Measurements from ENCODE around the gene PMAIP1. TPM values are rescaled to one million over a fixed set of nuclear protein-coding genes. Genes with fewer than 3 reads are reported as not detected.
"Not testable (repeated sequence)": the region's sequence is repeated elsewhere in the genome, so short reads cannot be mapped to it uniquely, and the experiment has no call there.

Gene PMAIP1
- total RNA-seq, 2 donors from 2014 or later = not detected

DNA sequence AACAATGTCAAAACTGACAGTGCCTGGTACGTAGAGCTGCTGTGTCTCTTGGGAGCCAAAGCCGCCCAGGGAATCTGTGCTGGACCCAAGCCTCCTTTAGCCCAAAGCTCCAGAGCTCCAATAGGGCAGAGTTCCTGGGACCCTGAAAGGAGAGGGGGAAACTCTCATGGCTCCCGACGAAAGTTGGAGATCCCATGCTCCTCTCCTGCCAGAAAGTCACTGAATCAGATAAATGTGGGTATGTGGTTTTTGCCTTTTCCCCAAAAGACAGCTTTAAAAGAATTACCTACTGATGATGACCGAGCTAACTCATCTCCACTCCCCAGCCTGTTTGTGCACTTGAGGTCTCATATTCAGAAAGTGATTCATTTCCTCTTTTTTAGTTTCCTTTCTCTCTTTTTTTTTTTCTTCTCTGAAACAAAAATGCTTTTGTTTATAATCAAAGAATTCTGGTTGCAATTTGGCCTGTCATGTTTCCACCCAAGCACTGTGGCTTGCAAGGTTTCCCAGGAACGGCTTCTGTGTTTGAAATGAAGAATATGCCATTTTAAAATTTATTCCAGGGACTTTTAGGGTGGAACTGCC is 14.1 kb upstream of the PMAIP1 start:
- DNase-seq (ENCODE audit: low spot score) (no peak), ATAC-seq (ENCODE audit: insufficient number of reproducible peaks, low FRiP score, low read depth) (no peak)
- no peak overlapping the region for H3K27ac ChIP-seq
- no peak overlapping the region for H3K4me3 ChIP-seq
- H3K27me3 ChIP-seq (replicated peaks; ENCODE audit: insufficient read depth) = no peaks in the 10 kb centered on the region
- no peaks in the 10 kb centered on the region for H3K36me3 ChIP-seq
- H3K4me1 ChIP-seq (ENCODE audit: control insufficient read depth in 1 of 2, low read depth in 2 of 2) = no peaks in the 10 kb centered on the region
- TF ChIP-seq, protein P1, sequence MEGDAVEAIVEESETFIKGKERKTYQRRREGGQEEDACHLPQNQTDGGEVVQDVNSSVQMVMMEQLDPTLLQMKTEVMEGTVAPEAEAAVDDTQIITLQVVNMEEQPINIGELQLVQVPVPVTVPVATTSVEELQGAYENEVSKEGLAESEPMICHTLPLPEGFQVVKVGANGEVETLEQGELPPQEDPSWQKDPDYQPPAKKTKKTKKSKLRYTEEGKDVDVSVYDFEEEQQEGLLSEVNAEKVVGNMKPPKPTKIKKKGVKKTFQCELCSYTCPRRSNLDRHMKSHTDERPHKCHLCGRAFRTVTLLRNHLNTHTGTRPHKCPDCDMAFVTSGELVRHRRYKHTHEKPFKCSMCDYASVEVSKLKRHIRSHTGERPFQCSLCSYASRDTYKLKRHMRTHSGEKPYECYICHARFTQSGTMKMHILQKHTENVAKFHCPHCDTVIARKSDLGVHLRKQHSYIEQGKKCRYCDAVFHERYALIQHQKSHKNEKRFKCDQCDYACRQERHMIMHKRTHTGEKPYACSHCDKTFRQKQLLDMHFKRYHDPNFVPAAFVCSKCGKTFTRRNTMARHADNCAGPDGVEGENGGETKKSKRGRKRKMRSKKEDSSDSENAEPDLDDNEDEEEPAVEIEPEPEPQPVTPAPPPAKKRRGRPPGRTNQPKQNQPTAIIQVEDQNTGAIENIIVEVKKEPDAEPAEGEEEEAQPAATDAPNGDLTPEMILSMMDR (IDR thresholded peaks at IDR 0.05) = no peak
- H3K9me3 ChIP-seq = no peaks in the 10 kb centered on the region

DNA sequence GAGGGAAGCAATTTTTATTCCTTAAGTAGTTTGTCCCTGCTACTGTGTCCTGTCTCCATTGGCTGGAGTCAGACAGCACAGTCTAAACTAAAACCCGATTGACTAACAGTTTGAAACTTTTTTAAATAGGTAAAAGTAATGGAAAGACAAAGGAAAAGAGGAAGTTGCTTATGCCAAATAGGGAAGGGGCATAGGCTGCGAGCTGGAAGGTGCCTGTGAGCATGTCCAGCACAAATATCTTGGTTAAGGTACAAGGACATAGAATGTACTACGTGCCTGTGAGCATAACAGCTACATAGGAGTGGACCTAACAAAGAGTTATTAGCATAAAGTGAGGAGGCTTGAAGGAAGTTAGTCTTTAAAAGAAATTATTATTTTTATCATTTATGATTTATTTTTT is 13.4 kb upstream of the PMAIP1 start:
- not testable (repeated sequence) for H3K36me3 ChIP-seq; H3K27me3 ChIP-seq (replicated peaks; ENCODE audit: insufficient read depth)

GRCh38 chr18:59892123-59892522 is 7.7 kb upstream of the PMAIP1 start:
- TF ChIP-seq, protein P1 (IDR thresholded peaks at IDR 0.05) = no peak
- no peaks in the 10 kb centered on the region for H3K4me1 ChIP-seq (ENCODE audit: control insufficient read depth in 1 of 2, low read depth in 2 of 2)
- no peaks in the 10 kb centered on the region for H3K27me3 ChIP-seq (replicated peaks; ENCODE audit: insufficient read depth)
- no peaks in the 10 kb centered on the region for H3K9me3 ChIP-seq
- no peak overlapping the region for H3K4me3 ChIP-seq
- no peak for ATAC-seq (ENCODE audit: insufficient number of reproducible peaks, low FRiP score, low read depth)
- DNase-seq (ENCODE audit: low spot score) = no peak
- no peak overlapping the region for H3K27ac ChIP-seq
- no peaks in the 10 kb centered on the region for H3K36me3 ChIP-seq

More for the DNA sequence above, 13.4 kb upstream of the PMAIP1 start:
- ATAC-seq (ENCODE audit: insufficient number of reproducible peaks, low FRiP score, low read depth); H3K4me1 ChIP-seq (ENCODE audit: control insufficient read depth in 1 of 2, low read depth in 2 of 2); H3K9me3 ChIP-seq; H3K4me3 ChIP-seq; H3K27ac ChIP-seq; DNase-seq (ENCODE audit: low spot score): not testable (repeated sequence)

- TF ChIP-seq, protein P1 (IDR thresholded peaks at IDR 0.05) = no peak
- Histone ChIP-seq H3K9me3 (no peaks in the 10 kb centered on the region), H3K27ac (no peak overlapping the region), H3K4me1 (ENCODE audit: control insufficient read depth in 1 of 2, low read depth in 2 of 2) (peaks cover 0 to 5% of the 10 kb centered on the region in 2 donors), H3K36me3 (no peaks in the 10 kb centered on the region), H3K27me3 (replicated peaks; ENCODE audit: insufficient read depth) (no peaks in the 10 kb centered on the region), H3K4me3 (no peak overlapping the region)
- DNase-seq (ENCODE audit: low spot score) = no peak
- ATAC-seq (ENCODE audit: insufficient number of reproducible peaks, low FRiP score, low read depth) = no peak
Observed at GRCh38 chr18:59893971-59894370, 5.8 kb upstream of the PMAIP1 start.

DNA sequence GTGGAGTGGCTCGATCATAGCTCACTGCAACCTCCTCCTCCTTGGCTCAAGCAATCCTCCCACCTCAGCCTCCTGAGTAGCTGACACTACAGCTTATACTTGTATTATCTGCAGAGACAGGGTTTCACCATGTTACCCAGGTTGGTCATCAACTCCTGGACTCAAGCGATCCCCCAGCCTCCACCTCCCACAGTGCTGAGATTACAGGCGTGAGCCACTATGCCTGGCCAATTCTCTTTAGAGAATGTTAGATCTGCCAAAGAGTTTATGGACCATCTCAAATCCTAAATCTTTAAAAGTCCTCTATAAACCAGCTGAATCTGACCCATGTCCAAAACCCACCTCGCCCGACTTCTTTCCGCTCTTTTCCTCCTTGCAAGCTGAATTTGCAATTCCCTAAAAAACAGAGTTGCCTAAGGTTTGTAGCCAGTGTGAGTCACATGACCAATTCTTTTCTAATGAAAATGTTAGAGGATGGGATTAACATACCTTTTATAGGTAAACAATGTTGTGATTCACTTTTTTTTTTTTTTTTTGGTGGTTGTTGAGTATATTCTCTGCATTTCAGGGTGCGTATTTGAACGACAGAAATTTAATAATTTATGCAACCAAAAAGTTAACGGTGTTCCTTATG is 2.4 kb upstream of the PMAIP1 start:
- no peak overlapping the region for H3K27ac ChIP-seq
- H3K4me3 ChIP-seq = no peak overlapping the region
- DNase-seq (ENCODE audit: low spot score) (no peak), ATAC-seq (ENCODE audit: insufficient number of reproducible peaks, low FRiP score, low read depth) (no peak)
- TF ChIP-seq, protein P1 (IDR thresholded peaks at IDR 0.05) = no peak
- H3K4me1 ChIP-seq (ENCODE audit: control insufficient read depth in 1 of 2, low read depth in 2 of 2) = peaks cover 12 to 24% of the 10 kb centered on the region in 2 donors
- no peaks in the 10 kb centered on the region for H3K9me3 ChIP-seq
- no peaks in the 10 kb centered on the region for H3K36me3 ChIP-seq
- no peaks in the 10 kb centered on the region for H3K27me3 ChIP-seq (replicated peaks; ENCODE audit: insufficient read depth)

Measured in thoracic aorta (tissue), 2 donors.